Measurements from ENCODE around the gene PLCG1.

Gene PLCG1

GRCh38 chr20:41223112-41223511 is 85.8 kb downstream of the PLCG1 start:
- H3K36me3 ChIP-seq (ENCODE audit: control insufficient read depth, insufficient read depth, low read length): no peaks in the 10 kb centered on the region
- H3K4me1 ChIP-seq (ENCODE audit: control insufficient read depth, insufficient read depth, low read length): no peaks in the 10 kb centered on the region
- no peak overlapping the region for H3K27ac ChIP-seq (ENCODE audit: low read depth, low read length)
- H3K27me3 ChIP-seq (ENCODE audit: control insufficient read depth, insufficient read depth, low read length): no peaks in the 10 kb centered on the region
- H3K9me3 ChIP-seq (ENCODE audit: control insufficient read depth, insufficient read depth, low read depth, low read length): no peaks in the 10 kb centered on the region
- no peak overlapping the region for H3K4me3 ChIP-seq (ENCODE audit: low read depth, low read length)
- H3K9ac ChIP-seq (ENCODE audit: low read length): no peak overlapping the region

- Histone ChIP-seq H3K9ac (ENCODE audit: low read length) (no peak overlapping the region), H3K36me3 (ENCODE audit: control insufficient read depth, insufficient read depth, low read length) (no peaks in the 10 kb centered on the region), H3K9me3 (ENCODE audit: control insufficient read depth, insufficient read depth, low read depth, low read length) (no peaks in the 10 kb centered on the region)
Measured at GRCh38 chr20:41224281-41224680, 86.9 kb downstream of the PLCG1 start.

GRCh38 chr20:41225091-41225490 is 87.7 kb downstream of the PLCG1 start:
- Histone ChIP-seq H3K27ac (ENCODE audit: low read depth, low read length) (no peak overlapping the region), H3K9ac (ENCODE audit: low read length) (no peak overlapping the region), H3K4me1 (ENCODE audit: control insufficient read depth, insufficient read depth, low read length) (no peaks in the 10 kb centered on the region), H3K4me3 (ENCODE audit: low read depth, low read length) (no peak overlapping the region), H3K36me3 (ENCODE audit: control insufficient read depth, insufficient read depth, low read length) (no peaks in the 10 kb centered on the region), H3K9me3 (ENCODE audit: control insufficient read depth, insufficient read depth, low read depth, low read length) (no peaks in the 10 kb centered on the region), H3K27me3 (ENCODE audit: control insufficient read depth, insufficient read depth, low read length) (no peaks in the 10 kb centered on the region)

More at GRCh38 chr20:41224281-41224680, 86.9 kb downstream of the PLCG1 start:
- H3K27ac ChIP-seq (ENCODE audit: low read depth, low read length): no peak overlapping the region
- no peaks in the 10 kb centered on the region for H3K27me3 ChIP-seq (ENCODE audit: control insufficient read depth, insufficient read depth, low read length)
- no peaks in the 10 kb centered on the region for H3K4me1 ChIP-seq (ENCODE audit: control insufficient read depth, insufficient read depth, low read length)
- H3K4me3 ChIP-seq (ENCODE audit: low read depth, low read length): no peak overlapping the region

- no peak overlapping the region for H3K27ac ChIP-seq (ENCODE audit: low read depth, low read length)
- H3K4me1 ChIP-seq (ENCODE audit: control insufficient read depth, insufficient read depth, low read length): no peaks in the 10 kb centered on the region
- no peaks in the 10 kb centered on the region for H3K27me3 ChIP-seq (ENCODE audit: control insufficient read depth, insufficient read depth, low read length)
- no peak overlapping the region for H3K9ac ChIP-seq (ENCODE audit: low read length)
- H3K9me3 ChIP-seq (ENCODE audit: control insufficient read depth, insufficient read depth, low read depth, low read length): no peaks in the 10 kb centered on the region
- no peaks in the 10 kb centered on the region for H3K36me3 ChIP-seq (ENCODE audit: control insufficient read depth, insufficient read depth, low read length)
- no peak overlapping the region for H3K4me3 ChIP-seq (ENCODE audit: low read depth, low read length)
Measured at GRCh38 chr20:41226426-41226825, 89.1 kb downstream of the PLCG1 start.
